ENCODE results near the gene CLIC1. TPM values are rescaled to one million over a fixed set of nuclear protein-coding genes. Genes with fewer than 3 reads are reported as not detected.

The CLIC1 gene
- total RNA-seq, 1 experiment from 2014 or later: 432 TPM

GRCh38 chr6:31681135-31681671, 55.1 kb downstream of the CLIC1 start:
- H3K9ac ChIP-seq (ENCODE audit: low read length): peak overlapping the region; percentile 64
- no peak for DNase-seq (ENCODE audit: low read depth, low spot score)
- ChIA-PET CTCF (interaction anchor here (0.7 to 2.2 kb wide), 4 partner anchors 58 to 271 kb away, joined by 3 to 9 read pairs (median 6); partner anchors contain the start of gene MSH5), POLR2A (interaction anchor here (0.7 to 0.9 kb wide), 2 partner anchors 48 to 146 kb away, joined by 3 read pairs; partner anchors contain the start of genes DDAH2 and HSPA1B), RAD21 (ENCODE audit: low non-redundant PET in 1 of 2, low total read pairs in 2 of 2, uncharacterized antibody in 2 of 2, unreplicated experiment in 2 of 2) (interaction anchor here (0.6 to 0.9 kb wide), 3 partner anchors 54 to 370 kb away, joined by 3 read pairs; no protein-coding TSS in a partner anchor)
- H3K79me2 ChIP-seq (ENCODE audit: insufficient read depth, low read length): no peaks in the 10 kb centered on the region
- no peaks in the 10 kb centered on the region for H3K9me3 ChIP-seq (ENCODE audit: control insufficient read depth in 1 of 2, insufficient read depth in 1 of 2, low read depth in 1 of 2, low read length in 2 of 2)
- H3K9me2 ChIP-seq (ENCODE audit: insufficient read depth): no peaks in the 10 kb centered on the region
- peak overlapping the region; percentile 57 for H2AFZ ChIP-seq (ENCODE audit: low read depth, low read length, poor library complexity, severe bottlenecking)
- peak overlapping the region; percentile 70 for H3K27ac ChIP-seq (ENCODE audit: low read depth, low read length)
- peak overlapping the region; percentile 53 to 61 for H3K4me3 ChIP-seq (replicated peaks in 1 of 2; ENCODE audit: low read depth in 1 of 2, low read length in 2 of 2)
- peak; percentile 67 for ATAC-seq
- no peaks in the 10 kb centered on the region for H3K27me3 ChIP-seq (ENCODE audit: insufficient read depth, low read length)
- intact Hi-C loops (cut with micrococcal nuclease): loop anchor here (2.0 kb wide), 1 partner anchor 50 kb away; no protein-coding TSS in a partner anchor
- no peaks in the 10 kb centered on the region for H3K36me3 ChIP-seq (ENCODE audit: control insufficient read depth in 1 of 2, insufficient read depth in 2 of 2, low read length in 2 of 2)
- BruUV-seq (replicated peaks): TSS peak; percentile 49
- no peak for TF ChIP-seq SRF (IDR thresholded peaks at IDR 0.05; ENCODE audit: low read depth)
- no peak for TF ChIP-seq ZNF274 (IDR thresholded peaks at IDR 0.05; ENCODE audit: low read depth, low read length)
- no peak for TF ChIP-seq ZBTB33 (IDR thresholded peaks at IDR 0.05; ENCODE audit: extremely low read depth, insufficient replicate concordance, low read length)
- TF ChIP-seq RAD21 (IDR thresholded peaks at IDR 0.05; ENCODE audit: low read depth): no peak; the same call in 1 of the 2 replicates
- no peak for TF ChIP-seq SP1 (IDR thresholded peaks at IDR 0.05; ENCODE audit: low read depth)
- no peak for TF ChIP-seq ELF1 (IDR thresholded peaks at IDR 0.05; ENCODE audit: borderline replicate concordance, low read depth)
- TF ChIP-seq ZFX (IDR thresholded peaks at IDR 0.05): peak; percentile 52; the same call in 1 of the 2 replicates
- H3K4me1 ChIP-seq (ENCODE audit: control insufficient read depth in 1 of 2, insufficient read depth in 2 of 2, low read length in 2 of 2): peaks cover 4 to 19% of the 10 kb centered on the region in 2 experiments; a peak in 3 of 4 replicates
- no peaks in the 10 kb centered on the region for H4K20me1 ChIP-seq (ENCODE audit: insufficient read depth)
- H3K4me2 ChIP-seq (ENCODE audit: low read length): peak overlapping the region; percentile 85

Small RNA genes lying within 50 kb of the gene (microRNA-seq; reads per million reads assigned to microRNA genes)
- gene MIR4646 (ENCODE audit: borderline number of aligned reads): not detected

Other genes with a start within 250 kb of the CLIC1 start
- gene MICB, start 238.4 kb downstream of the CLIC1 start, total RNA-seq (2021; ENCODE audit: unreplicated experiment): 21.7 TPM
- gene MCCD1, start 207.6 kb downstream of the CLIC1 start, total RNA-seq (2021; ENCODE audit: unreplicated experiment): not detected
- gene DDX39B, start 194.5 kb downstream of the CLIC1 start, total RNA-seq (2021; ENCODE audit: unreplicated experiment): 545 TPM
- 1.8 TPM for gene ATP6V1G2, start 189.9 kb downstream of the CLIC1 start, total RNA-seq (2021; ENCODE audit: unreplicated experiment)
- gene NFKBIL1, start 188.9 kb downstream of the CLIC1 start, total RNA-seq (2021; ENCODE audit: unreplicated experiment): 26.6 TPM
- gene LTA, start 164.2 kb downstream of the CLIC1 start, total RNA-seq (2021; ENCODE audit: unreplicated experiment): 1.1 TPM
- 0.59 TPM for gene TNF, start 161.0 kb downstream of the CLIC1 start, total RNA-seq (2021; ENCODE audit: unreplicated experiment)
- 0.64 TPM for gene LTB, start 154.1 kb downstream of the CLIC1 start, total RNA-seq (2021; ENCODE audit: unreplicated experiment)
- 0.69 TPM for gene LST1, start 150.3 kb downstream of the CLIC1 start, total RNA-seq (2021; ENCODE audit: unreplicated experiment)
- not detected for gene NCR3, start 143.5 kb downstream of the CLIC1 start, total RNA-seq (2021; ENCODE audit: unreplicated experiment)
- gene AIF1, start 121.3 kb downstream of the CLIC1 start, total RNA-seq (2021; ENCODE audit: unreplicated experiment): not detected
- gene PRRC2A, start 115.8 kb downstream of the CLIC1 start, total RNA-seq (2021; ENCODE audit: unreplicated experiment): 250 TPM
- gene BAG6, start 83.9 kb downstream of the CLIC1 start, total RNA-seq (2021; ENCODE audit: unreplicated experiment): 368 TPM
- 2.2 TPM for gene APOM, start 80.6 kb downstream of the CLIC1 start, total RNA-seq (2021; ENCODE audit: unreplicated experiment)
- 13.4 TPM for gene C6orf47, start 75.8 kb downstream of the CLIC1 start, total RNA-seq (2021; ENCODE audit: unreplicated experiment)
- gene GPANK1, start 71.5 kb downstream of the CLIC1 start, total RNA-seq (2021; ENCODE audit: unreplicated experiment): 14.8 TPM
- 210 TPM for gene CSNK2B, start 70.5 kb downstream of the CLIC1 start, total RNA-seq (2021; ENCODE audit: unreplicated experiment)
- 15.4 TPM for gene LY6G5B, start 66.6 kb downstream of the CLIC1 start, total RNA-seq (2021; ENCODE audit: unreplicated experiment)
- gene LY6G5C, start 55.5 kb downstream of the CLIC1 start, total RNA-seq (2021; ENCODE audit: unreplicated experiment): 1.7 TPM
- 32.4 TPM for gene ABHD16A, start 33.2 kb downstream of the CLIC1 start, total RNA-seq (2021; ENCODE audit: unreplicated experiment)
- gene LY6G6F, start 29.7 kb downstream of the CLIC1 start, total RNA-seq (2021; ENCODE audit: unreplicated experiment): not detected
- not detected for gene LY6G6D, start 21.2 kb downstream of the CLIC1 start, total RNA-seq (2021; ENCODE audit: unreplicated experiment)
- 0.54 TPM for gene LY6G6C, start 14.8 kb downstream of the CLIC1 start, total RNA-seq (2021; ENCODE audit: unreplicated experiment)
- gene MPIG6B, start 13.2 kb downstream of the CLIC1 start, total RNA-seq (2021; ENCODE audit: unreplicated experiment): 0.42 TPM
- 43.4 TPM for gene DDAH2, start 7.2 kb downstream of the CLIC1 start, total RNA-seq (2021; ENCODE audit: unreplicated experiment)
- gene MSH5, start 3.5 kb upstream of the CLIC1 start, total RNA-seq (2021; ENCODE audit: unreplicated experiment): 90.4 TPM
- gene SAPCD1, start 26.1 kb upstream of the CLIC1 start, total RNA-seq (2021; ENCODE audit: unreplicated experiment): 18.2 TPM
- gene VWA7, start 40.8 kb upstream of the CLIC1 start, total RNA-seq (2021; ENCODE audit: unreplicated experiment): 14.6 TPM
- 254 TPM for gene VARS1, start 59.2 kb upstream of the CLIC1 start, total RNA-seq (2021; ENCODE audit: unreplicated experiment)
- 89.7 TPM for gene LSM2, start 70.4 kb upstream of the CLIC1 start, total RNA-seq (2021; ENCODE audit: unreplicated experiment)
- gene HSPA1L, start 78.8 kb upstream of the CLIC1 start, total RNA-seq (2021; ENCODE audit: unreplicated experiment): 0.12 TPM
- gene HSPA1A, start 79.0 kb upstream of the CLIC1 start, total RNA-seq (2021; ENCODE audit: unreplicated experiment): 5.0 TPM
- gene HSPA1B, start 91.2 kb upstream of the CLIC1 start, total RNA-seq (2021; ENCODE audit: unreplicated experiment): 214 TPM
- gene NEU1, start 126.3 kb upstream of the CLIC1 start, total RNA-seq (2021; ENCODE audit: unreplicated experiment): 15.1 TPM
- 0.74 TPM for gene SLC44A4, start 142.5 kb upstream of the CLIC1 start, total RNA-seq (2021; ENCODE audit: unreplicated experiment)
- gene EHMT2, start 161.2 kb upstream of the CLIC1 start, total RNA-seq (2021; ENCODE audit: unreplicated experiment): 84.0 TPM
- gene ZBTB12, start 165.6 kb upstream of the CLIC1 start, total RNA-seq (2021; ENCODE audit: unreplicated experiment): 10.3 TPM
- 3.1 TPM for gene C2, start 191.2 kb upstream of the CLIC1 start, total RNA-seq (2021; ENCODE audit: unreplicated experiment)
- gene CFB, start 209.6 kb upstream of the CLIC1 start, total RNA-seq (2021; ENCODE audit: unreplicated experiment): 1.5 TPM
- gene NELFE, start 222.4 kb upstream of the CLIC1 start, total RNA-seq (2021; ENCODE audit: unreplicated experiment): 68.3 TPM
- 68.0 TPM for gene SKIC2, start 222.6 kb upstream of the CLIC1 start, total RNA-seq (2021; ENCODE audit: unreplicated experiment)
- gene DXO, start 235.6 kb upstream of the CLIC1 start, total RNA-seq (2021; ENCODE audit: unreplicated experiment): 16.4 TPM
- 5.1 TPM for gene C4A, start 245.5 kb upstream of the CLIC1 start, total RNA-seq (2021; ENCODE audit: unreplicated experiment)

All from HCT116 (cell line).